Stimulated activated CD4-positive, alpha-beta T cell treated with anti-CD3 and anti-CD28 coated beads, Interleukin-4, amount 100 ng/mL, for 24 hours (primary cell): ENCODE data around the gene CISTR.
"Not testable (repeated sequence)": the region's sequence is repeated elsewhere in the genome, so short reads cannot be mapped to it uniquely, and the experiment has no call there.

Source experiments
- DNase-seq: peaks from one replicate; pipeline ENCODE4 v3.0.0-alpha.2; 2020

The CISTR gene

DNA sequence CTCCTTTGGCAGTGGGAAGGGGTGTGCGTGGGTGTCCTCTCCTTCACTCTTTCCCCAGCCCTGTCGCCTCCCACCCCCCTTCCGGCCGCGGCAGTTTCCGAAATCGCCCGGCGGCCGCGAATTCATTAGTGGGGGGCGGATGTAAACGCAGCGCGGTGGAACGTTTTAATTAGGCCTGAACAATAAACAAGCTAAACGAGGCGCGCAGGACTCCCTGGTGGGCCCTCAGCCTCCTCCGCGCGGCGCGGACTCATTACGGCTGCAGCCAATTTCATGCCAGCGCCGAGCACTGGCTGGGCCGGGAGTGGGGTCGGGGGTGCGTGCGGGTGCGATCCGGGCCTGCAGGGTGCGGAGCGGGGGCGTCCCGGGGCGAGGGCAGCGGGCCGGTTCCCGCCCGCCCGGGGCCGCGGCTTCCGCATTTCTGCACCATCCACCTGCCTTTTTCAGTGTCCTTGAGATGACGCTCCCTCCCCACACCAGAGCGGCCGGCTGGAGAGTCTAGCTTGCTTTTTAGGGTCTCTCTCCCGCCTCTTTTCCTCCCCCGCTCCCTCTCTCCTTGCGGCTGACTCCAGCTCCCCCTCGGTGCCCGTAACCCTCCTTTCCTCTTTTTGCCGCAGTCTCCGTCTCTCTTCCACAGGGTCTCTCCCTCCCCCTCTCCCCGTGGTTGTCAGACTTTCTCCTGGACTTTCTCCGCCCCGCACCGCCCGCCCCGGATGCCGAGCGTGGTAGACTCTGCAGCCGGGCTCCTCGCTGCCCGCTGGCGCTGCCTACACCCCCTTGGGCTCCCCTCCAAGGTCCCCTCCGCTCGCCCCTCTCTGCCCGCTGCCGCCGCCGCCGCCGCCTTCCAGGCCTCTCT is at the start of gene CISTR:
Gene CISTR (minus strand): TSS at position 644 of the 856 bp plus-strand sequence.
- DNase-seq = peak; percentile 18

DNA sequence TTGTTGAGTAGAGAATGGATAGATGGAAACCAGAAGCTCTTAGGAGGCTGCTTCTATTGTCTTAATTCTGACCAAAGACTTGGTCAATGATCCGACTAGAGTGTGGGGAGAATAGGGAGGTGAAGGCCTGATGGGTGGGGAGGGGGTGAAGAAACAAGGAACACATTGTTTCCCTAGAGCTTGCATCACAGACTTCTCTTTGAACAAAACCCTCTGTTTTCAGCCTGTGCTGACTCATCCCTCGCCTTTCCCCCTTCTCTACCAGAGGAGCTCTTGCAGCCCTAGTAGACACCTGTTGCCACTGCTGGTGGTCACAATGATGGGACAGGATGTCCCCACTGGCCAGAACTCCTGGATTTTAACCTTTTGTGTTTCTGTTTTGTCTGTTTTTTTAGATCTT is 46.8 kb upstream of the CISTR start:
- DNase-seq = no peak

DNA sequence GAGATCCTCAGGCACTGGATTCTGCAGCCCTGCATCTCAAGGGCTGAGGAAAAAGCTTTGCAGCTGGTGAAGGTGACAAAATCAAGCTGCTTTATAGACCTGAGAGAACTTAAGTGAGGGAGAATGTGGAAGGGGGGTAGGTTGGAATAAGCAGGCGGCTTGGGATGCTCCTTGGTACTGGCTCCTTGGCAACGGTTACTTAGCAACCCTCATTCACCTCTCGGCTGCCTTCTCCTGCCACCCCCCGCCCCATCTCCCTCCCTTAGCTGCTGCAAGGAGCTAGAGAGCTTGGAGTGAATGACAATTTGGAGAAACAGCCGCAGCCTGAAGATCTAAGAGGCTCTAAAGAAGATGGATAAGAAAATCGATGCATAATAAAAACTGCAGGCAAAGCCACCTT is 44.1 kb upstream of the CISTR start:
- no peak for DNase-seq

DNA sequence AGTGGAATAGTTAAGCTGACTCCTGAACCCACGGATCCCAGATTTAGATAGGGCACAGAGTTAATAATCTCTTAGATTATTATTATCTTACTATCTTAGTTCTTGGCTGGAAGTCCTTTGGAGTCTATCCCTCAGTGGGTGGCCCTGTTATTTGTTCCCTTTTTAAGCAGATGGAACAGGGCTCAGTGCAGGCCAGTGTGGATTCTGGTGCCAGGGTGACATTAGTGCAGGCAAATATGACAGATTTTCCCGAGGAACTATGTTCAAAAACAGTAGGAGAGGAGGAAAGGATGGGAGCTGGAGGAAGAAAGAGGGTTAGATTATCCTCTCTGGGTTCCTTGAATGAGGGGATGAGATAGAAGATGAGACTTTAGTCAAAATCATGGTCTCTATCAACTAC is 41.4 kb upstream of the CISTR start:
- DNase-seq = no peak

DNA sequence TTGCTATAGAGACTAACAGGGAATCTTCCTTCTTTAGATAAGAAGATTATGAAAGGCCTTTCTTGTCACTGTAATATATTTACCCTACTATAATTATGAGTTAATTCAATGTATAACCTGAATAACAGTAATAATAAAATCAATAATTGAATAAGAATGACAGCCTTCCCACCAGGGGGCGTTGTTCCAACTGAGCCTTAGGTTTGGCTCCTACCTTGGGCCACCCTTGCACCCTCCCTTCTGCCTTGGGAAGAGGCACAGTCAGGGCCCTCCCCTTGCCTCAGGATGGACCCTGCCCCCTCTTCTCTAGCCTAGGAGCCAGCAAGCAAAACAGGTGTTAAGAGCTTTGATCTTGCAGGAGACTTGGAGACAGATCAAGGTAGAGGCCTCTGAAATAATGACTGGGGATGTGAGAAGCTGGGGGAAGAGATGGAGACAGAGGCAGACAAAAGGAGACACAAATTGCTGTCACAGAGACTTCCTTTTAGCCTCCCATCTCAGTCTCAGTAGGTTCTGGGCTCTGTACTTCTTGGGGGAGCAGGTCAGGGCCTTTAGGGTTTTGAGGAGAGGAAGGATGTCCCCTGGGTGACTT is 40.1 kb upstream of the CISTR start:
- DNase-seq = peak; percentile 34

DNA sequence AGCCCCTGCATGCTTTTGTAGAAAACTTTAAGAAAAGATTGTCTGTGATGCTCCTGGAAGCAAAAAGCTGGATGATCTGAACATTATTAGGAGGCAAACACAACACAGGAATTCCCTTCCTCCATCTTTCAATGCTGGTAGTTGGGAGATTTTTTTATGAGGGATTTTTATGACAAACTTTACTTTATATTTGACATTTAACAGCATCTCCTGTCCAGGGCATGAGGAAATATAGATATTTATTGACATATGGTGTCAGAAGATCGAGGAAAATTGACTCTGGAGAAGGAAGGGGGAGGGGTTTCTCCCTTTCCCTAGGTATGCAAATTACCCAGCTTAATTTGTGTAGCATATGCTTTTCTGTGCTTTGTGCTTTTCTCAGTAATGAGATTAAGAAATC is 37.8 kb upstream of the CISTR start:
- no peak for DNase-seq

DNA sequence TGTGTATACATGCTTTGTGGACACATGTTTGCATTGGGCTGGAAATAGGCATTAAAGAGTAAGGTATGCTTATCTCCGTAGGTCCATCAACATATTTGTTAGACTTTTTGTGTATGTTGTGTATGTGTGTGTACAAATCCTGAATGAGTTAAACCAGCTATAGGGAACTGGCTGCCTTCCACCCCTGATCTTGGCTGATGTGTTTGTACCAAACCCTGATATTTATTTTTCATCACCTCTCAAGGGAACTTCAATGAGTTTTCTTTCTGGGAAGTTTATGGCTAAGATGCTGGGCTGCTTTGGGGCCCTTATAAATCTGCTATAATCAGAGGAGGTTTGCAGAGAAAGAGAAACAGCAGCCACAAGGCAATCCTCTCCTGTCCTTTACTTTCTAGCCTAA is 37.1 kb upstream of the CISTR start:
- no peak for DNase-seq

DNA sequence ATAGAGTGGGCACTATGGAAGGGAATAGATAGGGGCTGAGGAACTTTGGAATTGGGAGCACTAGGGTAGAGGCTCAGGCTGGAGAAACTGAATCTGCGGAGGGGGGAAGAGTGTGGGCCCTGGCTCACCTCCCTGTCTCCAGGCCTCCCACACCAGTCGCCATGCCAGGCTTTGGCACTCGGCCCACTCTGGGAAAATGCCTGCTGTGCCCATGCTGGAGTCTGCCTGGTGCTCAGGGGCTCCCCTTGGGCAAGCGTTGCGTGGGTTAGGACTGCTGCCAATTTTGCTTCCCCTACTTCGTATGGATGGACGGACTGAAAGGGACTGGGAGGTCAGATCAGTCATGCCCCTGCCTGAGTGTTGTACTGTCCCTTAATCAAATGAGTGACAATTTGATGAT is 34.6 kb upstream of the CISTR start:
- DNase-seq = no peak

DNA sequence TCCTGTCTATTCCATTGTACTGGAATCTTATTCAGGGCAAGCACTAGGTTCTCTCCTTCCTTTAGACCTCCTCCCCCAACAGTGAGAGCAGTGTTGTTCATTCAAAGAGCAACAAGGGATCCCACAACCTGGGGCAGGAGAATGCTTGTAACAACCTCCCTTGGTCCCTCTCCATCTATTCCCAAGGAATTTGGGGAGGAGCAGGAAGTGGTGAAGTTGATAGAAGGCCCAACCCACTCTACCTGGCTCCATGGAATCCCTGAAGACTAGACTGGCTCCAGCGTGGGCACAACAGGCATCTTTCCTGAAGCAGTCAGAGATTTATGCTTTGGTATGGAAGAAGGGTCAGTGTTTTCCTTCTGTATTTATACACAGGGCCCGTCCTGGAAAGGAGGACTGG is 33.4 kb upstream of the CISTR start:
- DNase-seq = no peak

DNA sequence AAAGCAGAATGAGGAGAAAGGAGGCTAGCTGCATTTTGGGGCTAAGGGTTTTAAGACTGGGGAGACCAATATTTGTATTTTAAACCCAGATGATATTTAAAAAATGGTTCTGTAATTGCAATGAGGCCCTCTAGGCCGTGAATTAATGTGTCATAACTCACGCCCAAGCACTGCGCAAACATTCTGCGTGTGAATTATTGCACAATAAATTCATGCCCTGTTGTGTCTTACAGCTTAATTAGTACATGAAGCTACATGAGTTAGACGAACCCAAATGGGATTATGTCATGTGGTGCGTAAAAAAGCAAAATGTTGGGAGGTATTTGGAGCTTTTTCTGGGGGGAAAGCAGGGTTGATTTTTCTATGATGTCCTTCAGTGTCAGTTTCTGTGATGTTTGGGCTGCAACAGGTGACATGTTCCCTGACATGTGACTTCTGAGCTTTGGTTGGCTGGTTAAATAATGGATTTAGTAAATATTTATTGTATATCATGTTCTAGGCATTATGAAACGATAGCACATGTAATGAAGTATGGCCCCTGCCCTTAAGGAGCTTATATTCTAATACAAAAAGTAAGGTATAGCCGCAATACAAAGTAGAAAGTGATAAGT is 30.4 kb upstream of the CISTR start:
- no peak for DNase-seq

DNA sequence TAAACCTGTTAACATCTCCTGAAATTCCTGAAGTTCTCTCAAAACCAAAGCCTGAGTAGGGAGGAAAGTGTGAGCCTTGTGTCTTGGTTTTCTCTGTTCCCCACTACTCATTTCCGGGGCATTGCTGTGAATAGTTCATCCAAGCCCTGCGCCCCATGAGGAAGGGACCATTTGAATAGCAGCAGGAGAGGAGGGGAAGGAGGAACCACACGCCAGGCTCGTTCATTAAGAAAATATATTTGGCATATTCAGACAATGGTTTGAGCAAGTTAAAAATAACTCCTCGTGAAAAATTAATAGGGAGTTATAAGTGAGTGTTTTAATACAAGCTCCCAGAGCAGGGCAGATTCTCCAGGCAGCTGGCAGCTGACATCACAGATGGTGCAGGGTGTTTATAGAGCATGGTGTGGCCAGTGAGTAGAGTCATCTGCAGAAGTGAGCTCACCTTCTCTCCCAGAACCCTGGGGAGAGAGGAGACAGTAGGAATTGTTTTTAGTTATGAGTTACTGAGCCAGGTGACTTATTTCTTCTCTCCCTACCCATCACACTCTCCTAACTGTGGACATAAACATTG is 29.5 kb upstream of the CISTR start:
- no peak for DNase-seq

DNA sequence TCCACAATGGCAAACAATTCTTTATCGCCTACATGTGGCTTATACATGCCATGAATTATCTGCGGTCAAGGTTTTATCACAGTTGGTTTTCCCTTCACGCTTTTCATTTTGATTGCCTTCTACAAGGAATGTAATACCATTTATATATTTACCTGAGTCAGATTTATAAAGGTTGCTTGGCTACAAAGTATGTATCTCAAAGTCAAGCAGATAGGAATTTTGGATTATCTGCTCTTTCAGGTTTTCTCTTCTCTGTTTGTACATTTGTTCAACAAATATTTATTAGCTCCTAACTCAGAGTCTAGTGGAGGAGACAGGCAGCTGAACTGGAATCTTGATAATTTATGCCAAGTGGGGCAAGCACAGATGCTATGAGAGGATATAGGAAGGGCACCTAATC is 28.5 kb upstream of the CISTR start:
- DNase-seq = no peak

DNA sequence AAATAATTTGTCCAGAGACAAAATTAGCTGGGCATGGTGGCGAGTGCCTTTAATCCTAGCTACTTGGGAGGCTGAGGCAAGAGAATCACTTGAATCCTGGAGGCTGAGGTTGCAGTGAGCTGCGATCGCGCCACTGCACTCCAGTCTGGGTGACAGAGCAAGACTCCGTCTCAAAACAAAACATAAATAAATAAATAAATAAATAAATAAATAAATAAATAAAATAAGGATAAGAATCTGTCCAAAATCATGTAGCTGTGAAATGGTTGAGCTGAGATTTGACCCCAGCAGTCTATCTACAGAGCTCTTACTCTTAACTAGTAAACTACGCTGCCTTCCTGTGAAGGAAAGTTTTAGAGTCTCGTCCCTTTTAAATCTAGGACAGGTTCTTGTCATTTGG is 27.9 kb upstream of the CISTR start:
- DNase-seq = not testable (repeated sequence)

DNA sequence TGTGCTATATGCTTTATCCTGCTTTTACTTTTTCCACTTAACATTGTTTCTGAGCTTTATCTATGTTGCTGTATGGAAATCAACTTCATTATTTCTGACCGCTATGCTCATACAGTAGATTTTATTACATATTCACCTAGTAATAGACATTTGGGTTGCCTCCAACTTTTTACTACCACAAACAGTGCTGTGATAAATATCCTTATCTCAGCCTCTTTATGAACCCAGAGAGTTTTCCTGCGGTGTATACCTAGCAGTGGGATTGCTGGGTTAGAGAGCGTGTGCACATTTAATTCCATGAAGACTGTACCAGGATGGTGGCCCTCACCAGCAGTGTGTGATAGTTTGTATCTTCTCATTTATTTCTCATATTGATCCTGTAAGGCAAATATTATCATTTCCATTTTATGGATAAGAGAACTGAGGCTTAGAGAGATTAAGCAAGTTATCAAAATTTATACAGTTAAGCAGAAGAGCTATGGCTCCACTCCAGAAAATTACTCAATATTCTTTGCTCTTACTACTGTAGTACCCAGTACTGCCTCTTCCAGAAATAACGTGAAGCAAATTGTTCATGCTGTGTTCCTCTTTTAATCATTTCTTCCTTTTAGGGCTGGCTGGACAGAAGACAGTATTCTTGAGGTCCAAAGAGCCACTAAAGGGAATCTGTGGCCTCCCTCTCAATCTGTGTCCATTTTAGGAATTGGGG is 26.3 kb upstream of the CISTR start:
- no peak for DNase-seq

DNA sequence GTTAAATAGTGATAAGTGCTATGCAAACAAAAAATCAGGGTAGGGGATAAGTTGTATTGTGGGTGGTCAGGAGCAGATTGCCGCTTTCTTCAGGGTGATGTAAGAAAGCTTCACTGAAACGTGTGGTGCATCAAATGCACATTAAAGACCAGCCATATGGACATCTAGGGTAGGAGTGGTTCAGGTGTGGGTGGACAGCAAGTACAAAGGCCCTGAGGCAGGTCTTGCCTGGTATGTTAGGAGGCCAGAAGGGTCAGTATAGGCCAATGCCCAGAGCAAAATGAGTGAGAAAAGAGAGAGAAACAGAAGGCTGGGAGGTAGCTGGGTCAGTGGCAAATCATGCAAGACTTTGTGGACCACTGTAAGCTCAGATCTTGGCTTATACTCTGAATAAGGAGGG is 25.6 kb upstream of the CISTR start:
- DNase-seq = no peak

DNA sequence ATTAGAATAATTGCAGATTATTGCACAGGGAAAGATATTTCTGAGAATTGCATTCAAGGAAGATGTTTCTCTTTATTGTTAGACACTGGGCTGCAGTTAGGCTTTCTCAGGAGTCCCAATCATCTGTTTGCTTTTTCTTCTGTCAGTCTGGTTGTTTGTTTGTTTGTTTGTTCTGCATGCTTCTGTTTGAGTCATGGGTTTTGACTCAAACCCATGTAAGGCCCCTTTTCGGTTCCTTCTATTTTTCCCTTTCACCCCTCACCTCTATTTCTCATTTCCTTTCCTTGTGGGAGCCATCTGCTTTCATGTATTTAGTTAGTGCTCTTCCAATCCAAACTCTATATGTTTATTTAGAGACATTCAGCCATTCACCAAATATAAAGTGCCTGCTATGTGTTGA is 25.1 kb upstream of the CISTR start:
- no peak for DNase-seq

DNA sequence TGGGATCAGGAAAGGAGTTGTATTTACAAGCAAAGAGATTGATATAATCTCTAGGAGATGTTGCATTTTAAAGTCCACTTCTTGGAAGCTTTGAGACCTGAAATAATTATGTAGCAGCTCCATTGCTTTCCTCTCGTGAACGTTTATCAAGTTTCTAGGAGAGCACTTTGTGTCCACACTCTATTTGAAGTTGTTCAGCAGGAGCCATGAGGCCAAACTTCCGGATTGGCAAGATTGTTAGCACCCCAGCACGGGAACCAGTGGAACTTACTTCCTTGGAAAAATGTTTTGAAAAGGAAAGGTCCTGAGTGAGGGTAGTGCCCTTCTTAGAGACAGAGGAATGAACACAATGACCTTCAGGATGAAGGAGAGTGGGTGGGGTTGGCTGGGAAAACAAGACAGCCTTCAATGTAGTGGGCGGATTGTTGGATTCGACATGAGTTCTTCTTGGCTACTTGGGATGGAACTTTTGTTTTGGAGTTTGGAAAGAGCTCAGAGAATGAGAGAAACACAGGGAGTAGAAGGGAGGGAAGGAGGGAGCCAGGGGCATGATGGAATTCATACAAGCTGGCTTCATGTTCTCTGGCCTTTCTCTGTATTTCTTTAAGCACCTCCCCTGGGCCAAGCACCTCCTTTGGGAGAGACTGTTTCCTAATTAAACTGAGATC is 23.8 kb upstream of the CISTR start:
- DNase-seq = no peak

DNA sequence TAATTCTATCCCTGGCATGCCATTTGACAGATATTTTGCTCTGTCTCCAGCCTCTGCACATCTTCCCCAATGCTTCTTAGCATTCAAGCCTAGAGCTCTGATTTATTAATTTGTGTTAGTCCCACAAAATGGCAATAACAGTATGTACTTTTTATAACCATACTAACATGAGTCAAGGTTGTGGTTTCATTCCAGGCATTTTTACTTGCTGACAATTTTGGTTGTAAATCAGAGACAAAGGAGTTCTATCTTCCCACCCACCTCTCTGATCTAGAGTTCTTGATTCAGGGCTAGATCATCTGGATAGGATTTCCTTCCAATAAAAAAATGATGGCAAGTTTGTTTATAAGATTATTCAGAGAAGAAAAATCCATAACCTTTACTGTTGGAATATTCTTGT is 18.5 kb upstream of the CISTR start:
- DNase-seq = no peak

DNA sequence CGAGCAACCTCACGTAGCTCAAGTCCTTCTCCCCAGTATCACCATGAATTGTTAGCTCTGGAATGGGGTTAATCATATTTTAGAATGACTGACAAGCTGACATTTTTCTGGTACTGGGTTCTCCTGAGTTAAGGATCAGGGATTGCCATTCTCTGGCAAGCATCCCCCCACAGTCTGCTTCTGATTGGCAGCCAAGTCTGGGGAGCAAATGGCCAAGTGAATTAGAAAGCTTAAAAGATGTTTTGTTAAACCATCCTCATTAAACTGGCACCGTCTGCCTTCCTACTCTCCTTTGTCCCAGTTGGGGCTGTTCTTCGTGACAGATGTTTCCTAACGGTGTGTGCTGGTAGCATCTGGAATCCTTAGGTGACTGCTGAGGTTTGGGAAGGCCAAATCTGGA is 17.2 kb upstream of the CISTR start:
- DNase-seq = no peak

DNA sequence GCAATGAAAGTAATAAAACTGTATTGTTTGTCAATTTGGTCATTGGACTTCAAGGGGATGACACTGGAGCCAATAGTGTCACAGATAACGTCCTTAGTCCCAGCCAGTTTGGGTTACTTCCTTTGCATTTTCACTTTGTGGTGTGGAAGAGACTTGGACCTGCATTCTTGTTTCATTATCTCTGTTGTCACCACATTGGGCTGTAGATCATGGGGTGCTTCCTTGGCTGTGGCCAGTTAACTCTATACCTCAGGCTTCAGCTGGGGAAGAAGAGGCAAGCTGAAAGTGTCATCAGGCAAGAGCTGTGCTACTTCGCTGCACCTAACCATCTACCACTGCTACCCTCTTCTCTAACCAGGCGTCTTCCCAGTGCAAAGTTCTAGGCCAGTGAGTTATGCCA is 15.1 kb upstream of the CISTR start:
- no peak for DNase-seq

DNA sequence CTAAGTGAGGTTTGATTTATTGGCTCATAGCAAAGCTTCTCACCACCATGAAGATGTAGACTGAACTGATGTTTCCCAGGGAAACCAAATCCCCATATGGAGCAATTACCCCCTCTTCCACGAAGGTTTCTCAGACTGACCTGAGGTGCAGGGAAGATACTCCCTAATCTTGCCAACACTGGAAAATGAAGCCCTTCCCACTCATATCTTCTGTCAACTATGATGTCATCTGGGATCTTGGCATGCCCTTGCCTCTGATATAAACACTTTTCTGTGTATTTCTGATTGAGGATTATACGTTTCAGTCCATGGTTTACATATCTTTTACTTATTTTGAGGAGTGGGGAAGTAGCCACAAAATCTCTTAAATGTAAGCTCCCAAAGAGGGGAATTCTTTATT is 14.1 kb upstream of the CISTR start:
- no peak for DNase-seq

DNA sequence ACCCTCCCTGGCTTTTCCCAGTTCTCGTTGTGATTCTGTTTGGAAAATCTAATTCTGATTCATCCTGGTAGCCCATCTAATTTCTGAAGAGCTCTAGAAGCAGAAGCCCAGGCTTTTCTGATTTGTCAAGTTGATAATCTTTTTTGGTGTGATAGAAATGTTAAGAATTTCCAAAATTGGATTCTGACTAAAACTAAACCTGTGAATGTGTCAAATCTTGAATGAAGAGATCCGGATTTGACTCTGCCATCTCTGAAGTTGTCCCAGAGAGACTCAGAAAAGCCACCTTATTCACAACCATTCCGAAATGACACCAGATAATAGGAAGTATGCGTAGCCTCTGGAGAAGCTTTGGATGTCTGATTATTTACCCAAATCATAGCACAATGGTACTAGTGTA is 12.8 kb upstream of the CISTR start:
- DNase-seq = no peak

DNA sequence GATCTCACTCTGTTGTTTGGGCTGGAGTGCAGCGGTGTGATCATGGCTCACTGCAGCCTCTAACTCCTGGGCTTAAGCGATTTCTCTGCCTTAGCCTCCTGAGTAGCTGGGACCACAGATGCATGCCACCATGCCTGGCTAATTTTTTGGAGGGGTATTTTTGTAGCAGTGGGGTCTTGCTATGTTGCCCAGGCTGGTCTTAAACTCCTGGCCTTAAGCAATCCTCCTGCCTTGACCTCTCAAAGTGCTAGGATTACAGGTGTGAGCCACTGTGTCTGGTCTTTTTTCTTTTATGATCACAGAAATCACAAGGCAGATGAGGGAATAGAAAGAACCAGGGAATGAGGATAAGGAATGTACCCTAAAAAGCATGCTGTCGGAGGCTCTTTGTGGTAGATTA is 11.0 kb upstream of the CISTR start:
- DNase-seq = not testable (repeated sequence)
